HepG2 (cell line): ENCODE measurements around the gene KRTAP3-2. TPM values are rescaled to one million over a fixed set of nuclear protein-coding genes. Genes with fewer than 3 reads are reported as not detected.
A peak's percentile ranks its signal among the peaks of the same experiment; 100 is the strongest.

ENCODE experiments used
- ISL2 ChIP-seq: sonication (generic); formaldehyde crosslinking; IDR thresholded peaks from 2 replicates; pipeline ENCODE4 v1.5.0; 2020; ENCODE audit warnings: missing genetic modification reagents
- KDM6A ChIP-seq: IDR thresholded peaks from 2 replicates; pipeline ENCODE4 v1.6.1; 2016; ENCODE audit warnings: low read depth
- NCOA2 ChIP-seq: sonication (generic); formaldehyde crosslinking; IDR thresholded peaks from 2 replicates; pipeline ENCODE4 v1.8.0; 2022; ENCODE audit warnings: inconsistent platforms
- polyA plus RNA-seq, 8 experiments: library from polyadenylated mRNA; depleted of rRNA in 3 of 8; stranded (reverse) in 7 of 8; unstranded in 1 of 8; fragments of >200 nt; fragmentation: Illumina TruSeq in 4 of 8; extraction: Trizol in 4 of 8; gene quantifications; 2 replicates each; pipeline versions ENCODE4 v1.2.1 to v1.2.3, GENCODE V29; 2011 to 2016; ENCODE audit warnings: low read depth in 4 of 8, missing spikeins in 1 of 8, mixed read lengths in 1 of 8; ENCODE audit not compliant: insufficient read depth in 1 of 8
- total RNA-seq, 5 experiments: library from RNA; depleted of rRNA; stranded (reverse); fragments of >200 nt; fragmentation: Illumina TruSeq; extraction: Trizol; gene quantifications; 2 replicates each; pipeline ENCODE4 v1.2.3, GENCODE V29; 2016; ENCODE audit warnings: low read depth in 1 of 5
- TF ChIP-seq, protein P1 (sequence below): sonication (generic); formaldehyde crosslinking; IDR thresholded peaks from 2 replicates; pipeline ENCODE4 v1.8.0; 2022; ENCODE audit warnings: missing genetic modification reagents, mild to moderate bottlenecking, inconsistent platforms, borderline replicate concordance
- TF ChIP-seq, protein P2 (sequence below): sonication (generic); formaldehyde crosslinking; IDR thresholded peaks from 2 replicates; pipeline ENCODE4 v1.5.0; 2020; ENCODE audit warnings: mild to moderate bottlenecking, missing genetic modification reagents
- TF ChIP-seq, protein P3 (sequence below): IDR thresholded peaks from 2 replicates; pipeline ENCODE4 v1.6.1; 2016
- TF ChIP-seq, protein P4 (sequence below): sonication (generic); formaldehyde crosslinking; IDR thresholded peaks from 2 replicates; pipeline ENCODE4 v1.4.0; 2020; ENCODE audit warnings: missing genetic modification reagents, borderline replicate concordance
- TF ChIP-seq, protein P5 (sequence below): IDR thresholded peaks from 2 replicates; pipeline ENCODE4 v1.6.1; 2016; ENCODE audit warnings: low read depth, borderline replicate concordance
- TF ChIP-seq, protein P6 (sequence below), 2 experiments: sonication (generic) in 1 of 2; formaldehyde crosslinking in 1 of 2; IDR thresholded peaks; 2 replicates each; pipeline versions ENCODE4 v1.4.0 to v1.6.1; 2016 to 2020; ENCODE audit warnings: borderline replicate concordance in 1 of 2, low read depth in 1 of 2, mild to moderate bottlenecking in 1 of 2, missing genetic modification reagents in 1 of 2

The KRTAP3-2 gene
- total and polyA plus RNA-seq, 2 of the 13 experiments (the other 11 are each of a cell fraction or from before 2014, with no cell fraction given), result not detected

DNA sequence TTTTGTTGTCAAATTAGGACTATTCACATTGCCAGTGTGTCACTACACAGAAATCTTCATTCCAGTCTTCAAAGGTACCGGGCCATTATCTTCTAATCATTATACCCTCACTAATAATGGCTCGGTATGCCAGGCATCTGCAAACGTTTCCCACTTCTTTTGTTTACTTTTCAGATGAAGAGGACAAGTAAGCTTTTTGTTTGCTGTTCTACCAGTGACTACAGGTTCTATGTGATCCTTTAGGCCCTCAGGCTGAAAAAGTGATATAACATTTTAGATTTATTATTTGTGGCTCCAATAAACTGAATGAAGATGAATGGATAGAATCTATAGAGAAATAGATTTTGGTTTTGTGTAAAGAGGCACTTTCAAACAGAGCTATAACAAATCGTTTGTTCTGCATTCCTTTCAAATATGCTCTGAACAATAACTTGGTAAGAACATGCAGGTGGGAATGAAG lies 9.6 kb upstream of the KRTAP3-2 start (continued):
- TF ChIP-seq, protein P1, sequence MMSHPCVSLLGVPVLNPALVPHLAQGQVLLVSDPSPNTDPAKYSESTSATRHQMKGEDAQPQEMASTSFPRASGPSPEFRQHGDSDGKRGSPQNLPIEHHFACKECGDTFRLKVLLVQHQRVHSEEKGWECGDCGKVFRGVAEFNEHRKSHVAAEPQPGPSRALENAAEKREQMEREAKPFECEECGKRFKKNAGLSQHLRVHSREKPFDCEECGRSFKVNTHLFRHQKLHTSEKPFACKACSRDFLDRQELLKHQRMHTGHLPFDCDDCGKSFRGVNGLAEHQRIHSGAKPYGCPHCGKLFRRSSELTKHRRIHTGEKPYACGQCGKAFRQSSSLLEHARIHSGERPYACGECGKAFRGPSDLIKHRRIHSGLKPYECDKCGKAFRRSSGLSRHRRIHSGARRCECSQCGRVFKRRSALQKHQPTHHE (CRISPR knock-in tag), result no peak
- TF ChIP-seq, protein P2, sequence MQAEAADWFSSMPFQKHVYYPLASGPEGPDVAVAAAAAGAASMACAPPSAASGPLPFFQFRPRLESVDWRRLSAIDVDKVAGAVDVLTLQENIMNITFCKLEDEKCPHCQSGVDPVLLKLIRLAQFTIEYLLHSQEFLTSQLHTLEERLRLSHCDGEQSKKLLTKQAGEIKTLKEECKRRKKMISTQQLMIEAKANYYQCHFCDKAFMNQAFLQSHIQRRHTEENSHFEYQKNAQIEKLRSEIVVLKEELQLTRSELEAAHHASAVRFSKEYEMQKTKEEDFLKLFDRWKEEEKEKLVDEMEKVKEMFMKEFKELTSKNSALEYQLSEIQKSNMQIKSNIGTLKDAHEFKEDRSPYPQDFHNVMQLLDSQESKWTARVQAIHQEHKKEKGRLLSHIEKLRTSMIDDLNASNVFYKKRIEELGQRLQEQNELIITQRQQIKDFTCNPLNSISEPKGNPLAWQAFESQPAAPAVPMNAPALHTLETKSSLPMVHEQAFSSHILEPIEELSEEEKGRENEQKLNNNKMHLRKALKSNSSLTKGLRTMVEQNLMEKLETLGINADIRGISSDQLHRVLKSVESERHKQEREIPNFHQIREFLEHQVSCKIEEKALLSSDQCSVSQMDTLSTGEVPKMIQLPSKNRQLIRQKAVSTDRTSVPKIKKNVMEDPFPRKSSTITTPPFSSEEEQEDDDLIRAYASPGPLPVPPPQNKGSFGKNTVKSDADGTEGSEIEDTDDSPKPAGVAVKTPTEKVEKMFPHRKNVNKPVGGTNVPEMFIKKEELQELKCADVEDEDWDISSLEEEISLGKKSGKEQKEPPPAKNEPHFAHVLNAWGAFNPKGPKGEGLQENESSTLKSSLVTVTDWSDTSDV (CRISPR knock-in tag), result no peak
- TF ChIP-seq, protein P3, sequence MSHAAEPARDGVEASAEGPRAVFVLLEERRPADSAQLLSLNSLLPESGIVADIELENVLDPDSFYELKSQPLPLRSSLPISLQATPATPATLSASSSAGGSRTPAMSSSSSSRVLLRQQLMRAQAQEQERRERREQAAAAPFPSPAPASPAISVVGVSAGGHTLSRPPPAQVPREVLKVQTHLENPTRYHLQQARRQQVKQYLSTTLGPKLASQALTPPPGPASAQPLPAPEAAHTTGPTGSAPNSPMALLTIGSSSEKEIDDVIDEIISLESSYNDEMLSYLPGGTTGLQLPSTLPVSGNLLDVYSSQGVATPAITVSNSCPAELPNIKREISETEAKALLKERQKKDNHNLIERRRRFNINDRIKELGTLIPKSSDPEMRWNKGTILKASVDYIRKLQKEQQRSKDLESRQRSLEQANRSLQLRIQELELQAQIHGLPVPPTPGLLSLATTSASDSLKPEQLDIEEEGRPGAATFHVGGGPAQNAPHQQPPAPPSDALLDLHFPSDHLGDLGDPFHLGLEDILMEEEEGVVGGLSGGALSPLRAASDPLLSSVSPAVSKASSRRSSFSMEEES (CRISPR knock-in tag), result peak; percentile 68
- TF ChIP-seq, protein P4, sequence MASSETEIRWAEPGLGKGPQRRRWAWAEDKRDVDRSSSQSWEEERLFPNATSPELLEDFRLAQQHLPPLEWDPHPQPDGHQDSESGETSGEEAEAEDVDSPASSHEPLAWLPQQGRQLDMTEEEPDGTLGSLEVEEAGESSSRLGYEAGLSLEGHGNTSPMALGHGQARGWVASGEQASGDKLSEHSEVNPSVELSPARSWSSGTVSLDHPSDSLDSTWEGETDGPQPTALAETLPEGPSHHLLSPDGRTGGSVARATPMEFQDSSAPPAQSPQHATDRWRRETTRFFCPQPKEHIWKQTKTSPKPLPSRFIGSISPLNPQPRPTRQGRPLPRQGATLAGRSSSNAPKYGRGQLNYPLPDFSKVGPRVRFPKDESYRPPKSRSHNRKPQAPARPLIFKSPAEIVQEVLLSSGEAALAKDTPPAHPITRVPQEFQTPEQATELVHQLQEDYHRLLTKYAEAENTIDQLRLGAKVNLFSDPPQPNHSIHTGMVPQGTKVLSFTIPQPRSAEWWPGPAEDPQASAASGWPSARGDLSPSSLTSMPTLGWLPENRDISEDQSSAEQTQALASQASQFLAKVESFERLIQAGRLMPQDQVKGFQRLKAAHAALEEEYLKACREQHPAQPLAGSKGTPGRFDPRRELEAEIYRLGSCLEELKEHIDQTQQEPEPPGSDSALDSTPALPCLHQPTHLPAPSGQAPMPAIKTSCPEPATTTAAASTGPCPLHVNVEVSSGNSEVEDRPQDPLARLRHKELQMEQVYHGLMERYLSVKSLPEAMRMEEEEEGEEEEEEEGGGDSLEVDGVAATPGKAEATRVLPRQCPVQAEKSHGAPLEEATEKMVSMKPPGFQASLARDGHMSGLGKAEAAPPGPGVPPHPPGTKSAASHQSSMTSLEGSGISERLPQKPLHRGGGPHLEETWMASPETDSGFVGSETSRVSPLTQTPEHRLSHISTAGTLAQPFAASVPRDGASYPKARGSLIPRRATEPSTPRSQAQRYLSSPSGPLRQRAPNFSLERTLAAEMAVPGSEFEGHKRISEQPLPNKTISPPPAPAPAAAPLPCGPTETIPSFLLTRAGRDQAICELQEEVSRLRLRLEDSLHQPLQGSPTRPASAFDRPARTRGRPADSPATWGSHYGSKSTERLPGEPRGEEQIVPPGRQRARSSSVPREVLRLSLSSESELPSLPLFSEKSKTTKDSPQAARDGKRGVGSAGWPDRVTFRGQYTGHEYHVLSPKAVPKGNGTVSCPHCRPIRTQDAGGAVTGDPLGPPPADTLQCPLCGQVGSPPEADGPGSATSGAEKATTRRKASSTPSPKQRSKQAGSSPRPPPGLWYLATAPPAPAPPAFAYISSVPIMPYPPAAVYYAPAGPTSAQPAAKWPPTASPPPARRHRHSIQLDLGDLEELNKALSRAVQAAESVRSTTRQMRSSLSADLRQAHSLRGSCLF, result no peak
- peak; percentile 58; the same call in 1 of the 2 replicates for TF ChIP-seq KDM6A (CRISPR knock-in tag)
- TF ChIP-seq NCOA2 (CRISPR knock-in tag), result peak; percentile 97
- TF ChIP-seq, protein P5, sequence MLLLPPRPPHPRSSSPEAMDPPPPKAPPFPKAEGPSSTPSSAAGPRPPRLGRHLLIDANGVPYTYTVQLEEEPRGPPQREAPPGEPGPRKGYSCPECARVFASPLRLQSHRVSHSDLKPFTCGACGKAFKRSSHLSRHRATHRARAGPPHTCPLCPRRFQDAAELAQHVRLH (CRISPR knock-in tag), result no peak
- TF ChIP-seq, protein P6, sequence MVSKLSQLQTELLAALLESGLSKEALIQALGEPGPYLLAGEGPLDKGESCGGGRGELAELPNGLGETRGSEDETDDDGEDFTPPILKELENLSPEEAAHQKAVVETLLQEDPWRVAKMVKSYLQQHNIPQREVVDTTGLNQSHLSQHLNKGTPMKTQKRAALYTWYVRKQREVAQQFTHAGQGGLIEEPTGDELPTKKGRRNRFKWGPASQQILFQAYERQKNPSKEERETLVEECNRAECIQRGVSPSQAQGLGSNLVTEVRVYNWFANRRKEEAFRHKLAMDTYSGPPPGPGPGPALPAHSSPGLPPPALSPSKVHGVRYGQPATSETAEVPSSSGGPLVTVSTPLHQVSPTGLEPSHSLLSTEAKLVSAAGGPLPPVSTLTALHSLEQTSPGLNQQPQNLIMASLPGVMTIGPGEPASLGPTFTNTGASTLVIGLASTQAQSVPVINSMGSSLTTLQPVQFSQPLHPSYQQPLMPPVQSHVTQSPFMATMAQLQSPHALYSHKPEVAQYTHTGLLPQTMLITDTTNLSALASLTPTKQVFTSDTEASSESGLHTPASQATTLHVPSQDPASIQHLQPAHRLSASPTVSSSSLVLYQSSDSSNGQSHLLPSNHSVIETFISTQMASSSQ (IDR thresholded peaks at IDR 0.05; ENCODE audit: low read depth), result peak; percentile 72; the same call in 1 of the 2 replicates
- TF ChIP-seq, protein P6 (CRISPR knock-in tag; IDR thresholded peaks at IDR 0.05; ENCODE audit: borderline replicate concordance), result peak; percentile 42; the same call in 1 of the 2 replicates
- TF ChIP-seq ISL2 (CRISPR knock-in tag), result peak; percentile 97
